Glutamatergic neuron (in vitro differentiated cells): ENCODE data around the gene DIO1. TPM values are rescaled to one million over a fixed set of nuclear protein-coding genes. Genes with fewer than 3 reads are reported as not detected.

Experiments used
- DNase-seq: peaks from one replicate; pipeline ENCODE4 v3.0.0; 2022
- H3K27ac Mint-ChIP-seq: one replicate; pipeline ENCODE4 v1.8.0; 2020; ENCODE audit warnings: mild to moderate bottlenecking, mixed read lengths, inconsistent platforms; ENCODE audit not compliant: unreplicated experiment
- H3K27me3 Mint-ChIP-seq: one replicate; pipeline ENCODE4 v1.8.0; 2020; ENCODE audit warnings: mild to moderate bottlenecking, moderate library complexity, mixed read lengths, inconsistent platforms; ENCODE audit not compliant: unreplicated experiment
- H3K36me3 Mint-ChIP-seq: one replicate; pipeline ENCODE4 v1.8.0; 2020; ENCODE audit warnings: mild to moderate bottlenecking, mixed read lengths, inconsistent platforms; ENCODE audit not compliant: unreplicated experiment
- H3K4me1 Mint-ChIP-seq: one replicate; pipeline ENCODE4 v1.8.0; 2020; ENCODE audit warnings: mild to moderate bottlenecking, low read depth, mixed read lengths, inconsistent platforms; ENCODE audit not compliant: unreplicated experiment
- H3K4me3 Mint-ChIP-seq: one replicate; pipeline ENCODE4 v1.8.0; 2020; ENCODE audit warnings: mild to moderate bottlenecking, mixed read lengths, inconsistent platforms; ENCODE audit not compliant: unreplicated experiment
- H3K9me3 Mint-ChIP-seq: one replicate; pipeline ENCODE4 v1.8.0; 2020; ENCODE audit warnings: mild to moderate bottlenecking, moderate library complexity, mixed read lengths, inconsistent platforms; ENCODE audit not compliant: unreplicated experiment
- total RNA-seq: library from RNA; stranded (reverse); fragmentation: NEBNext Ultra II Directional; extraction: Animal tissue kit (Norgen Biotek cat#: 25700); gene quantifications from one replicate; pipeline ENCODE4 v1.2.1, GENCODE V29; 2021; ENCODE audit not compliant: unreplicated experiment
- TF ChIP-seq, protein P1 (sequence below): fragments of 200-600 bp; sonication (generic); IDR thresholded peaks from one replicate; pipeline ENCODE4 v1.5.0; 2021; ENCODE audit not compliant: partially characterized antibody, unreplicated experiment

Gene DIO1
- total RNA-seq, 1 donor from 2014 or later = not detected

DNA sequence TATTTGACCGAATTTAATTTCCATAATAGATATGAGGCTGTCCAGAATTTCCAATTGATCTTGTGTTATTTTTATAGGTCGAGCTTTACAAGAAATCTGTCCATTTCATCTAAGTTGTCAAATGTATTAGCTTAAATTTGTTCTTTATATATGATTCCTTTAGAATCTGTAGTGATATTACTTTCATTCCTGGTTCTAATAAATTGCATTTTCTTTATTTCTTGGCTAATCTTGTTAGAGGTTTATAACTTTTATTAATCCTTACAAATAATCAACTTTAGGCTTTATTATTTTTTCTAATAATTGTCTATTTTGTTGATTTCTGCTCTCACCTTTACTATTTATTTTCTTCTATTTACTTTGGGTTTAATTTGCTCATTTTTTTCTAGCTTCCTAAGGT lies 37.5 kb downstream of the DIO1 start:
- H3K36me3 Mint-ChIP-seq = peaks cover 11% of the 10 kb centered on the region
- TF ChIP-seq, protein P1, sequence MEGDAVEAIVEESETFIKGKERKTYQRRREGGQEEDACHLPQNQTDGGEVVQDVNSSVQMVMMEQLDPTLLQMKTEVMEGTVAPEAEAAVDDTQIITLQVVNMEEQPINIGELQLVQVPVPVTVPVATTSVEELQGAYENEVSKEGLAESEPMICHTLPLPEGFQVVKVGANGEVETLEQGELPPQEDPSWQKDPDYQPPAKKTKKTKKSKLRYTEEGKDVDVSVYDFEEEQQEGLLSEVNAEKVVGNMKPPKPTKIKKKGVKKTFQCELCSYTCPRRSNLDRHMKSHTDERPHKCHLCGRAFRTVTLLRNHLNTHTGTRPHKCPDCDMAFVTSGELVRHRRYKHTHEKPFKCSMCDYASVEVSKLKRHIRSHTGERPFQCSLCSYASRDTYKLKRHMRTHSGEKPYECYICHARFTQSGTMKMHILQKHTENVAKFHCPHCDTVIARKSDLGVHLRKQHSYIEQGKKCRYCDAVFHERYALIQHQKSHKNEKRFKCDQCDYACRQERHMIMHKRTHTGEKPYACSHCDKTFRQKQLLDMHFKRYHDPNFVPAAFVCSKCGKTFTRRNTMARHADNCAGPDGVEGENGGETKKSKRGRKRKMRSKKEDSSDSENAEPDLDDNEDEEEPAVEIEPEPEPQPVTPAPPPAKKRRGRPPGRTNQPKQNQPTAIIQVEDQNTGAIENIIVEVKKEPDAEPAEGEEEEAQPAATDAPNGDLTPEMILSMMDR = no peak
- H3K9me3 Mint-ChIP-seq = peaks cover 1% of the 10 kb centered on the region

DNA sequence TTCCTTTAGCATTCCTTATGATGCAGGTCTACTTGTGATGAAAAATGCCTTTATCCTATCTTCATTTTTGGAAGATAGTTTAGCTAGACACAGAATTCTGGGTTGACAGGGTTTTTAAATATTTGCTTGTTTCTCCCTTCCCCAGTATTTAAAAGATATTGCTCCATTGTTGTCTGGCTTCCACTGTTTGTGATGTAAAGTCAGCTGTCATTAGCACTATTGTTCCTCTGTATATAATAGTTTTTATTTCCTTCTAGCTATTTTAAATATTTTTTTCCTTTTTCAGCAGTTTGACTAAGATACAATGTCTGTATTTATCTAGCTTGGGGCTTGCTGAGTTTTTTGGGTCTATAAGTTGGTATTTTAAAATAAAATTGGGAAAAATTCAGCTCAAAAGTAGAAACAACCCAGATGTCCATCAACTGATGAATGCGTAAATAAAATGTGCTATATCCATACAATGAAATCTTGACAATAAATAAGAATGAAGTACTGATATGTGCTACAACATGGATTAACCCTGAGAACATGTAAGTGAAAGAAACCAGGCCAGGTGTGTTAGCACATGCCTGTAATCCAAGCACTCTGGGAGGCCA lies 40.3 kb downstream of the DIO1 start:
- Mint-ChIP-seq H3K4me1 (no peaks in the 10 kb centered on the region), H3K36me3 (peaks cover 7% of the 10 kb centered on the region), H3K27me3 (no peaks in the 10 kb centered on the region), H3K4me3 (no peak overlapping the region), H3K9me3 (peaks cover 1% of the 10 kb centered on the region), H3K27ac (no peak overlapping the region)
- DNase-seq = no peak
- TF ChIP-seq, protein P1 = no peak

More for the DNA sequence above, 37.5 kb downstream of the DIO1 start:
- no peak overlapping the region for H3K27ac Mint-ChIP-seq
- no peak for DNase-seq
- no peak overlapping the region for H3K4me3 Mint-ChIP-seq
- no peaks in the 10 kb centered on the region for H3K27me3 Mint-ChIP-seq
- no peaks in the 10 kb centered on the region for H3K4me1 Mint-ChIP-seq

DNA sequence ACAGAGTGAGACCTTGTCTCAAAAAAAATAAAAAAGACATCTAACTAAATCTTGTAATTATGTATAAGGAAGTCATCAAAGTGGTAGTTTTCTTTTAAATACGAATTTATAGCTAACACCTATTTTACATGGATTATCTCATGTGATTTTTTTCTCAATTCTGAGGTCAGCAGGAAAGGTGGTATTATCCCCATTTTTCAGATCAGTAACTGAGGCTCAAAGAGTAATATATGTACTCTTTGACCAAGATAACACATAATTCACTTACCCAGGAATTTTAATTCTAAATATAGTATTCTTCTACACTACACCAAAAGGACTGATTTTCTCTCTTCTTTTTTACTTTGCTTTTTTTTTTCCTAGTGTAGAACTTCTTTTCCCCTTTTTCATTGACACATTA lies 42.4 kb downstream of the DIO1 start:
- Mint-ChIP-seq H3K4me3 (no peak overlapping the region), H3K36me3 (peaks cover 7% of the 10 kb centered on the region), H3K4me1 (peaks cover 2% of the 10 kb centered on the region), H3K27me3 (no peaks in the 10 kb centered on the region), H3K27ac (no peak overlapping the region), H3K9me3 (no peaks in the 10 kb centered on the region)
- DNase-seq = no peak
- TF ChIP-seq, protein P1 = no peak

DNA sequence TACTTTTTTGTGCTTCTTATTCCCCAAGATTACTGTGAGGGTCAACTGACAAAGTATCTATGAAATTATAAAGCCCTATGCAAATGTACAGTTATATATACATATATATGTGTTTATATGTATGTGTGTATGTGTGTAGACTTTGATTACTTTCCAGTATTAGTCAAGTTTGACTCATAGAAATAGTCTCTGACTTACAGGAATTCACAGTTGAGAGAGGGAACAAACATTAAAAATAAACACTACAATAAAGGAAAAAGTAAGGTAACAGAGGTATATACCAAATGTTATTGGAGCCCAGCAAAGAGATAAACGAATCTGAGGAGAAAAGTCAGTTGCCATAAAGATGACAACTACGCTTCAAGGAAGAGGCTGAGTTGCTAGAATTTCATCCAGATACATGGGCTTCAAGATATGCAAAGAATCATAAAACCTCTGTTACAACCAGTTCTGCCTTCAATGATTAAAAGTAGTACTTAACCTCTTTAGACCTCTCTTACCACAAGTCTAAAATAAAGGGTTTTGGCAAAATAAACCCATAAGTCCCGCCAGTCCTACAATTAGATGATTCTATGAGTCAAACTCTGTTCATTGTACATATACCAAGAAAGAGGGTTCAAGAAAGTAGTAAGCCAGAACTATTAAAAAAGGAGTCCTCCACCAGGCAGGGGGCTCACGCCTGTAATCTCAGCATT lies 44.3 kb downstream of the DIO1 start:
- Mint-ChIP-seq H3K36me3 (peaks cover 6% of the 10 kb centered on the region), H3K9me3 (no peaks in the 10 kb centered on the region), H3K4me1 (peaks cover 2% of the 10 kb centered on the region), H3K27me3 (no peaks in the 10 kb centered on the region), H3K4me3 (no peak overlapping the region), H3K27ac (no peak overlapping the region)
- no peak for DNase-seq
- TF ChIP-seq, protein P1 = no peak
